NCI-H774 (cell line): ENCODE results near the gene CNN2.

Source experiments
- DNase-seq: peaks from one replicate; lab custom pipeline; 2025; lab: John Stamatoyannopoulos, UW

CNN2 gene

GRCh38 chr19:1026783-1027649 is 608 bp downstream of the CNN2 start:
- no peak for DNase-seq

DNA sequence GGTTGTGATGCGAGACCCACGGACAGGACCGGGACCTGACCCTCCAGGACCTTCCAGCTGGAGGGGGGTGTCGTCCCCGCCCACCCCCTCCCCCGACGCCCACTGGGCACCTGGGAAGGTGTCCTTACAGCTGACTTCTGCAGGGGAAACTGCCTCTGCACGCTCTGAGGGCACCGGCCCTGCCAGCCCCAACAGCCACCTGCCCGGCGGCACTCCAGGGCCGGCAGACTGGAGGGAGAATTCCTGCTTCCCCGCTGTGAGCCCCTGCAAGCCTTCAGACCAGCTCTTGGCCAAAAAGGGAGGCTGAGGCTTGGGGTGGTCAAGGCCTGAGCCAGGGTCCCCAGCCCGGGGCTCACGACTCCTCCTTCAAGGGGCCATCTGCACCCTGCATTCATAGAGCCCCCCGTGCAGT is 1.2 kb downstream of the CNN2 start:
- DNase-seq: no peak

DNA sequence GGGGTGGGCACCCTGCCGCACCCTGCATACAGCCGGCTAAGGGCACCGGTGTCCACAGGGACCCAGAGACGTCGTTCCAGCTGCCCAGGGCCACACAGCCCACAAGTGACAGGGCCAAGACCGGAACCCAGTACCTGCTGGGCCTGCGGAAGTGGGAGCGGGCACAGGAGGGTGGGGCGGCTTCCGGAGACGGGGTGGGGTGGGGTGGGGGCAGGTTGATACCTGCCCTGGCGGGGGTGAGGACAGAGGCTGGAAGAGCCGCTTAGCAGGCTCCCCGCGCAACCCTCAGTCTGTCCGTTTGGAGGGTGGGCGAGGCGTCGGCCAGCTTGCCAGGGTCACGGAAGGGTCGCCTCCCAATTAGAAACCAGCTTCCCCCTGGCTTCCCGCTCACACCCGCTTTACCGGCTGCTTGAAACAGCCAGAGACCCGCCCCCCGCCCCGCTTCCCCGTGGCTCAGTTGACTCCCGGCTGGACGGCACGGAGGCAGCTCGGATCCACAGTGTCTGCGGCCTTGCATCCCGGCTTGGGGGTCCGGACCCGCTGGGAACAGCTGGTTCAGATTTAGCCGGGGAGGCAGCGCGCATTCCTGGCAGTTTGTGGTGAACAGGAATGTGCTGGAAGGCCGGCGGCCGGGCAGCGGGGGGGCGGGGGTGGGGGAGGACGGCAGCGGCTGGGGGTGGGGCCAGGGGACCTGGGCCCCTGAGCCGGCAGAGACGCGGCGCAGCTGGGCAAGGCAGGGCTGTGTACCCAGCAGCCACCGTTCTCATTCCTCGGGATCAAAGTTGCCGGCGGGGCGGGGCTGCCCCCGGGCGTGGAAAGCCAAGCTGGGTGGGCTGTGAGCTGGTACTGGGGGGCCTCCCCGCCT is 1.9 kb downstream of the CNN2 start:
- DNase-seq: peak; percentile 35

GRCh38 chr19:1032264-1032867 is 6.0 kb downstream of the CNN2 start:
- DNase-seq: no peak

- no peak for DNase-seq
These were observed 9.7 kb downstream of the CNN2 start for GRCh38 chr19:1035998-1036621.

DNA sequence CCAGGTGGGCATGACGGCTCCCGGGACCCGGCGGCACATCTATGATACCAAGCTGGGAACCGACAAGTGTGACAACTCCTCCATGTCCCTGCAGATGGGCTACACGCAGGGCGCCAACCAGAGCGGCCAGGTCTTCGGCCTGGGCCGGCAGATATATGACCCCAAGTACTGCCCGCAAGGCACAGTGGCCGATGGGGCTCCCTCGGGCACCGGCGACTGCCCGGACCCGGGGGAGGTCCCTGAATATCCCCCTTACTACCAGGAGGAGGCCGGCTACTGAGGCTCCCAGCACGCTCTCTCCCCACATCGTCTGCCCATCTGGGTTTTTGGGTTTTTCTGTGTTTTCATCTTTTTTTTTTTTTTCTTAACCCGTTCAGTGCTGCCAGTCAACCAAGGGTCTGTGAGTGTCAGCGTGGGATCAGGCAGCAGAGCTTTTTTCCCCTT is 11.2 kb downstream of the CNN2 start:
- no peak for DNase-seq

GRCh38 chr19:1038978-1039645 is 12.7 kb downstream of the CNN2 start:
- DNase-seq: no peak

- DNase-seq: peak; percentile 97
These were observed 13.5 kb downstream of the CNN2 start, which contains the start of gene ABCA7 for GRCh38 chr19:1039646-1040475. Gene ABCA7, plus strand, starts transcription at chr19:1040107. Its CDS starts 1,255 bp downstream, at chr19:1041362.

- peak; percentile 89 for DNase-seq
These were observed 14.3 kb downstream of the CNN2 start for GRCh38 chr19:1040476-1041271.

DNA sequence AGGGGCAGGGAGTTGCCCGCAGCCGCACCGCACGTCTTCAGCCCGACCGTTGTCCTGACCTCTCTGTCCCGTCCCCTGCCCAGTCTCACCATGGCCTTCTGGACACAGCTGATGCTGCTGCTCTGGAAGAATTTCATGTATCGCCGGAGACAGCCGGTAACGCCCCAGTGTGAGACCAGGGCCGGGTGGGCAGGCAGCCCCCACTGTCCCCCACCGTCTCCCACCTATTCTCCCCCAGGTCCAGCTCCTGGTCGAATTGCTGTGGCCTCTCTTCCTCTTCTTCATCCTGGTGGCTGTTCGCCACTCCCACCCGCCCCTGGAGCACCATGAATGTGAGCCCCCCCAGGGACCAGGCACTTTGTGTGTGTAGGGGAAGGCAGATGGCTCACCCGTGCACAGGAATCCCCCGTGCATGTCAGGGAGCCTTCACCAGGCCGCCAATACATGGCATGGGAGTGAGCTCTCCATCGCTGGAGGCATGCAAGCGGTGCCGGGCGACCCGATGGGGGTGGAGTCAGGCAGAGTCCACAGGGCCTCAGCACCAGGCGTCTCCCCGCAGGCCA is 14.9 kb downstream of the CNN2 start:
- DNase-seq: no peak

DNA sequence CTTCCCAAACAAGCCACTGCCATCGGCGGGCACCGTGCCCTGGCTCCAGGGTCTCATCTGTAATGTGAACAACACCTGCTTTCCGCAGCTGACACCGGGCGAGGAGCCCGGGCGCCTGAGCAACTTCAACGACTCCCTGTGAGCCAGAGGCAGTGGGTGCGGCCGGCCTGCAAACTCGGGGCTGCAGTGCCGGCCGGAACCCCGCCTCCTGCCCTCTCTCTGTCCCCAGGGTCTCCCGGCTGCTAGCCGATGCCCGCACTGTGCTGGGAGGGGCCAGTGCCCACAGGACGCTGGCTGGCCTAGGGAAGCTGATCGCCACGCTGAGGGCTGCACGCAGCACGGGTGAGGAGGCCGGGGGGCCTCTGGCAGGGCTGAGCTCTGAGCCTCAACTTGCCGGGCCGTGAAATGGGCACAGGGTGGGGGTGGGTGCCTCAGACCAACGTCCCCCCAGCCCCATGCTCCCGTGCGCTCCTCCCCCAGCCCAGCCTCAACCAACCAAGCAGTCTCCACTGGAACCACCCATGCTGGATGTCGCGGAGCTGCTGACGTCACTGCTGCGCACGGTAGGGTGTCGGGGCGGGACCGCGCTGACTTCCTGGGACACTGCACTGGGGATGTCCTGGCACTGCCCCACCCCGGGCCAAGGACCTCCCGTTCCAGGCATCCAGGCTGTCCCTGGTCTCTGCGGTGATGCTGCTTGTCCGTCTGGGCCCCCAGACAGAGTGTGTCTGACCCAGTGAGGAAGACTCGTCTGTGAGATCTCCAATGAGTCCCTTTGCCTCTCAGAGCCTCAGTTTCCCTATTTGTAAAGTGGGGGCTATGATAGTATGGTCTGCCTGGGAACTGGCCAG is 15.7 kb downstream of the CNN2 start:
- no peak for DNase-seq

- DNase-seq: no peak
These were observed 16.5 kb downstream of the CNN2 start for GRCh38 chr19:1042689-1043511.

GRCh38 chr19:1045247-1045603 is 18.8 kb downstream of the CNN2 start:
- peak; percentile 28 for DNase-seq

- DNase-seq: no peak
These were observed 19.8 kb downstream of the CNN2 start for GRCh38 chr19:1046117-1046626.

DNA sequence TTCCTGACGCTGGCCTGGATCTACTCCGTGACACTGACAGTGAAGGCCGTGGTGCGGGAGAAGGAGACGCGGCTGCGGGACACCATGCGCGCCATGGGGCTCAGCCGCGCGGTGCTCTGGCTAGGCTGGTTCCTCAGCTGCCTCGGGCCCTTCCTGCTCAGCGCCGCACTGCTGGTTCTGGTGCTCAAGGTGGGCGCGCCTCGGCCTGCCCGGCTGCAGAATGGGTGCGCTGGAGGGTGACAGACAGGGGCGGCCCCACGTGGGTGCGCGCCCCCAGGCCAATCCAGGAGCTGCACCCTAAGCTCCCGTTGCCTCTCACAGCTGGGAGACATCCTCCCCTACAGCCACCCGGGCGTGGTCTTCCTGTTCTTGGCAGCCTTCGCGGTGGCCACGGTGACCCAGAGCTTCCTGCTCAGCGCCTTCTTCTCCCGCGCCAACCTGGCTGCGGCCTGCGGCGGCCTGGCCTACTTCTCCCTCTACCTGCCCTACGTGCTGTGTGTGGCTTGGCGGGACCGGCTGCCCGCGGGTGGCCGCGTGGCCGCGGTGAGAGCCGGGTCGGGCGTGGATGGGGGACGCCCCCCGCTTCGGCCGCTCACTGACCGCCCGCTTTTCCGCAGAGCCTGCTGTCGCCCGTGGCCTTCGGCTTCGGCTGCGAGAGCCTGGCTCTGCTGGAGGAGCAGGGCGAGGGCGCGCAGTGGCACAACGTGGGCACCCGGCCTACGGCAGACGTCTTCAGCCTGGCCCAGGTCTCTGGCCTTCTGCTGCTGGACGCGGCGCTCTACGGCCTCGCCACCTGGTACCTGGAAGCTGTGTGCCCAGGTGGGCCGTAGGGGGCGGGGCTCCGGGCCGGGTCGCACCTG is 20.7 kb downstream of the CNN2 start:
- no peak for DNase-seq

- DNase-seq: no peak
These were observed 21.3 kb downstream of the CNN2 start for GRCh38 chr19:1047696-1048147.
